ENCODE data around the gene LYPD6B.

LYPD6B gene

GRCh38 chr2:149132339-149132738, 93.8 kb downstream of the LYPD6B start:
- no peak for DNase-seq

- no peak for DNase-seq
These were observed 94.4 kb downstream of the LYPD6B start for GRCh38 chr2:149132901-149133300.

GRCh38 chr2:149134335-149134923, 95.9 kb downstream of the LYPD6B start:
- DNase-seq: no peak

DNA sequence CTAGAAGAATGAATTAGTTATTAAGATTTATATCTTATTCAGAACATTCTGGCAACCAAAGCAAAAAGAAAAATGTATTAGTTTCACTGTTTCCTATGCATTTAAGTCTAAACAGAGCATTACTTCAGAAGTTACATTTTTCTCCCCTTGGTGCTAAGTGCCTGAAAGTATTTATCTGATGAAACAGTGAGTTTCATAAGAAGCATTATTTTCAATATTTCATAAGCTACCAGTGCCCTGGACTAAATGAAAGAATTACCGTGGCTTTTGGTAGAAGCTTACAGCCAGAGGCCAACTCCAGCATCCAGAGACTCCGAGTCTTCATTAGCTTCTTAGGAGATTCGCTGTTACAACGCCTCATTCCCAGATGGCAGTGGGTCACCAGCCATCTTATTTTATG, 97.6 kb downstream of the LYPD6B start:
- DNase-seq: no peak

- DNase-seq: no peak
These were observed 102.5 kb downstream of the LYPD6B start for GRCh38 chr2:149141046-149141445.

GRCh38 chr2:149143734-149144133, 105.2 kb downstream of the LYPD6B start:
- DNase-seq: no peak

GRCh38 chr2:149145314-149146295, 107.1 kb downstream of the LYPD6B start:
- DNase-seq: no peak

DNA sequence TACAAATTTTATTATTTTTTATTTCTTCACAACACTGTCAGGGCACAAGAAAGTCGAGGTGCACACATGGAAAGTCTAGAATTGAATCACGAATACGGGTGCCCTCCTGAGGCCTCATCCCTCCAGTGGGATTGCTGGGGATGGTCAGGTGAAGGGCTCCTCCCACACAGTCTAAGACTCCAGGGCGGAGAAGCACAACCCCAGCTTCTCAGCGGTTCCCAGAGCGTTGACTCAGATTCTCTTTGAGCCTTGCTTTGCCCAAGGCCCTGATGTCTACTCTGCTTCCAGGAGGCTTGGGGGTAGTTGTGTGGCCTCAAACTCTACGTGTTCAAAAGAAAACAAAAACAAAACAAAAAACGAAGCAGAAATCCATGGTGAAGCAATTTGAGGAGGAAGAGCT, 108.4 kb downstream of the LYPD6B start:
- no peak for DNase-seq

DNA sequence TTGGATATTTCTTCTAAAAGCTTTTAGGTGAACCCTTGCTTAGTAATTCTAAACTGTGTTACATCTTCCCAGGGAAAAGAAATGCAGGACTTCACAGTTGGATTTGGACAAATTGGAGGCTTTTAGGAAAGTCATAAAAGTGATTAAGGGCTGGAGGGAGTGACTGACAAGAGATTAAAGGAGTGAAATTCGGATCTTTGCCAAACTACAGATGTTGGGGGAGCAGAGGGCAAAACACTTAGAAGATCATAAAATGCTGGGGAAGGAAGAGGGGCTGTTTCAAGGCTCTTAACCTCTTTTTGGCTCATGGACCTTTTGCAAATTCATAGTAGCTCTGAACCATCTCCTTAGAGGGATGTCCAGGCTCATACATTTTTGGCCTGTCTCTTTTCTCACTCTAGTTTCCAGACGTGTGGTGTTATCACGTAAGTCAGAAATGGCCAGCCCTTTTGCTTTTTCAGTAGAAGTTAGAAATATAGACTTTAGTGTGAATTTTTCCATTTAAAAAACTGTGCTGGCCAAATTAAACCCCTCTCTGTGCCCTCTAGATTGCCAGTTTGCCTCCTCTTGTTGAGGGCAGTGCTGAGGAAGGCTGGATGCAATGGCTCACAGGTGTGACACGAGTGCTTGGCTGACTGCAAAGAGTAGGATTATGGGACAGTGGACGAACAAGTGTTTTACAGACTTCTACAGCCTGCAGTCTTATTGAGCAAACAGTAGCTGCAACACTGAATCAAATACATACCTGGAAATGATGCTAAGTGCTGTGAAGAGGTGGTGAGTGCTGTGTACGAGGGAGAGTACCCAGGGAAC, 109.9 kb downstream of the LYPD6B start:
- DNase-seq: no peak

DNA sequence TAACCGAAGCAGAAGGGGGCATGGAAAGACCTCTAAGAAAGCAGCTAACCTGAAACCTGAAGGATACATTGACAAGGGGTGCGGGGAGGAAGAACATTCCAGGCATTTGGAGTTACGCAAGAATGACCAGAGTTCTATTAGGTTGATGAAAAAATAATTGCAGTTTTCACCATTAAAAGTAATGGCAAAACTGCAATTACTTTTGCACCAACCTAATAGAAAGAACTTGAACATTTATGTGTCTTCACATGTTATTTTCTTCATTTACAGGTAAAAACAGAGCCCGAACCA, 110.5 kb downstream of the LYPD6B start:
- DNase-seq: no peak

GRCh38 chr2:149152469-149152953, 114.0 kb downstream of the LYPD6B start:
- no peak for DNase-seq

GRCh38 chr2:149155196-149155969, 116.9 kb downstream of the LYPD6B start:
- DNase-seq: no peak

- DNase-seq: no peak
These were observed 117.5 kb downstream of the LYPD6B start for GRCh38 chr2:149155988-149156387.

DNA sequence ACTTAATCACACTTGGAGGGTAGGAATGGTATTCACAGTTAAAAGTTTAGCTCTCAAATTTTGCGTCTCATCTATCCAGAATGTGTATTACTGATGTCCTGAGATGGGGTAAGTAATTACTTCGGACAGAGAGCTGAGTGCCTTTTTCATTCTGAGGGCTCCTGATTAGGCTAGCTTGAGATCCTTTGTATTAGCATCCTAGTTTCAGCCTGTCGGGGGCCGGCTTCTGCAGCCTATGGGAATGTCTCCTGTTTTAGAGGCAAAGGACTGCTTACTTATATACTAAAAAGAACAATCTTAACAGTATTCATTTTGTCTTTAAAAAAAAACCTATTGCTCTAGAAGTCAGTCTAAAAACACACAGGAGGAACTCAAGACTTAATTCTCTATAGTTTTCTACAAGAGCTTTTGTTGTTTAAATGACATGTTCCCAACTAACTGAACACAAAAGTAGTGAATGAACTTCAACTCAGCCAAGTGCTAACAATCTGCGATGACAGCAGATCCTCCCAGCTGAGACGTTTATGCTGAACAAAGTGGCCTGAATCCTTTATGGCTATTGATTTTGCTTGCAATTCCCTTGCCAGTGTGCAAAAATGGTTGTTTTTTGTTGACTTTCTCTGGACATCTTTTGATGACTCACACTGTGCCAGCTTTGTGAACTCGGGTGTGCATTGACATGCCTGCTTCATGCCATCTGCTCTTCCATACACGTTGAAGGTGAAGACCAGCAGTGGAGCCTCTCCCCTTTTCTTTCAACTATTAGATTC, 118.7 kb downstream of the LYPD6B start:
- no peak for DNase-seq

GRCh38 chr2:149158957-149159356, 120.5 kb downstream of the LYPD6B start:
- no peak for DNase-seq

DNA sequence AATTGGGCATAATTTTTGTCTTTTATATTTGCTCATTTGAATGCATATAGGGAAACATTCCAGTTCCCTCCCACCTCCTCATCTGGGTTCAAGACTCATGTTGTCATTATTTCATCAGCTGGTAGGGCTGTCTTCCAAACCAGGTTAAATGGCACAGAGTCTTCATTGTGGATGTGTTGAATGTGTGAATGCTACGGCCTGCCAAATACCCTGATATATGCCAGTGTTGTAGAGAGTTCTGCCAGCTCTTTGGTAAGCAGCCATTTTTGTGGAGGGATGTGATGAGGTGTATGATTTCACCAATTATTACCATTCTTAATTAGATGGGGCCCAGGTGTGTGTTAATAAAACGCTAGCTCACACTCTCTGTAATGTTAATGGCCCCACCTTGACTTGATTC, 121.7 kb downstream of the LYPD6B start:
- DNase-seq: no peak

- DNase-seq: peak; percentile 24
These were observed 122.3 kb downstream of the LYPD6B start for GRCh38 chr2:149160701-149161217.

GRCh38 chr2:149161481-149162225, 123.2 kb downstream of the LYPD6B start:
- no peak for DNase-seq

DNA sequence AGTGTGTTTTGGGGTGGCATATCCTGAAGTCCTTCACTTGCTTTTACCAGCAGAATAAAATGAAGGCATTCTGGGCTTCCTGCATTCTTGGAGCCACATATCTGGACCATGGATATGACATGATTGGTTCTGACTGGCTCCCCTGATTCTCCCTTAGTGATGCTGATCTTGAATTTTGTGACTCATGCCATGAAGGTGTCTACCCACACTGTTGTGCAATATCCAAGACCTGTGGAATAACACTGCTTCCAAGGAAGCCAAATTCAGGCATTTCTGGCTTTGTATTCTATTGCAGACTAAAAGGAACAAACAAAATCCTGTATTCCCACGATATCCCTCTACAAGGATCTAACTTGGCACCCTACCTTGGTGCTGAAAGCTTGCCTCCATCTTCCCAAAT, 125.8 kb downstream of the LYPD6B start:
- DNase-seq: no peak

- DNase-seq: no peak
These were observed 126.3 kb downstream of the LYPD6B start for GRCh38 chr2:149164827-149165226.

Data from activated CD4-positive, alpha-beta T cell treated with anti-CD3 and anti-CD28 coated beads, Interleukin-10, Interleukin-2, amounts not matched to agents 100 ng/mL and 50 ng/mL, durations not matched to agents 16 hours and 8 hours (primary cell).